K562 (cell line): ENCODE data around the gene GIGYF2. TPM values are rescaled to one million over a fixed set of nuclear protein-coding genes. Genes with fewer than 3 reads are reported as not detected.

Experiments
- DMBX1 ChIP-seq: fragments of 250-450 bp; sonication (Bioruptor Pico); IDR thresholded peaks from 2 replicates; pipeline ENCODE4 v1.8.0; 2022; ENCODE audit warnings: inconsistent platforms, mild to moderate bottlenecking, moderate library complexity, borderline replicate concordance
- ELF2 ChIP-seq: fragments of 250-450 bp; sonication (Bioruptor Pico); IDR thresholded peaks from 2 replicates; pipeline ENCODE4 v1.5.0; 2021; ENCODE audit warnings: mild to moderate bottlenecking
- GATA2 ChIP-seq: sonication (generic); formaldehyde crosslinking; IDR thresholded peaks from 2 replicates; pipeline ENCODE4 v1.4.0; 2020; ENCODE audit warnings: mild to moderate bottlenecking, missing genetic modification reagents
- KDM1A ChIP-seq, 2 experiments: fragments of 450-650 bp; IDR thresholded peaks; 2 replicates each; pipeline ENCODE4 v1.6.1; 2016; ENCODE audit warnings: mild to moderate bottlenecking in 2 of 2
- LCOR ChIP-seq: sonication (generic); formaldehyde crosslinking; IDR thresholded peaks from 2 replicates; pipeline ENCODE4 v1.8.0; 2022; ENCODE audit warnings: mild to moderate bottlenecking, missing genetic modification reagents
- MTA3 ChIP-seq: fragments of 450-650 bp; formaldehyde crosslinking; IDR thresholded peaks from 2 replicates; pipeline ENCODE4 v1.6.1; 2017; ENCODE audit warnings: mild to moderate bottlenecking, borderline replicate concordance
- NBN ChIP-seq: fragments of 450-650 bp; IDR thresholded peaks from 2 replicates; pipeline ENCODE4 v1.6.1; 2016; ENCODE audit warnings: low read depth, mild to moderate bottlenecking
- OTX1 ChIP-seq: fragments of 450-650 bp; formaldehyde crosslinking; IDR thresholded peaks from 2 replicates; pipeline ENCODE4 v1.4.0; 2022; ENCODE audit warnings: mild to moderate bottlenecking
- POLR3A ChIP-seq: IDR thresholded peaks from 2 replicates; pipeline ENCODE4 v1.6.1; 2011; ENCODE audit warnings: borderline replicate concordance, mild to moderate bottlenecking, moderate library complexity; ENCODE audit not compliant: insufficient read length, insufficient read depth; ENCODE audit errors: extremely low read depth
- RAD51 ChIP-seq: fragments of 450-650 bp; IDR thresholded peaks from 2 replicates; pipeline ENCODE4 v1.7.1; 2016; ENCODE audit warnings: low read depth, mild to moderate bottlenecking, borderline replicate concordance
- TARDBP ChIP-seq: fragments of 450-650 bp; IDR thresholded peaks from 2 replicates; pipeline ENCODE4 v1.6.1; 2016
- TEAD2 ChIP-seq: fragments of 450-650 bp; IDR thresholded peaks from 2 replicates; pipeline ENCODE4 v1.6.1; 2016; ENCODE audit warnings: missing genetic modification characterization, control low read depth, missing compliant biosample characterization
- polyA plus RNA-seq, 8 experiments: library from polyadenylated mRNA; depleted of rRNA in 4 of 8; stranded (reverse) in 5 of 8; unstranded in 3 of 8; fragments of >200 nt; fragmentation: Nextera tagmentation in 2 of 8; fragmentation: Illumina TruSeq in 1 of 8; extraction: Ambion mirVana in 2 of 8; extraction: Trizol in 1 of 8; gene quantifications; 2 replicates each; pipeline versions ENCODE4 v1.2.1 to v1.2.3, GENCODE V29; 2011 to 2014; ENCODE audit warnings: inconsistent platforms in 1 of 8, missing spikeins in 1 of 8
- total RNA-seq, 7 experiments: library from RNA; depleted of rRNA in 6 of 7; stranded (reverse); fragments of >200 nt in 6 of 7; fragmentation: Illumina TruSeq in 2 of 7; extraction: Trizol in 2 of 7; gene quantifications; 2 replicates each; pipeline versions ENCODE4 v1.2.1 to v1.2.3, GENCODE V29; 2011 to 2021; ENCODE audit warnings: low replicate concordance in 1 of 7
- TF ChIP-seq, protein P1 (sequence below), 2 experiments: fragments of 150-350 bp in 1 of 2; IDR thresholded peaks; 2 replicates each; pipeline ENCODE4 v1.6.1; 2012 to 2016; ENCODE audit warnings: low read depth in 2 of 2, low read length in 2 of 2, mild to moderate bottlenecking in 1 of 2, moderate library complexity in 1 of 2
- TF ChIP-seq, protein P2 (sequence below), 2 experiments: fragments of 450-650 bp; IDR thresholded peaks; 2 replicates each; pipeline ENCODE4 v1.6.1; 2016

GIGYF2 gene
- total and polyA plus RNA-seq, 9 of the 15 experiments (the other 6 are each of a cell fraction or from before 2014, with no cell fraction given) = 12.7 to 52.7 (median 34.9) TPM

DNA sequence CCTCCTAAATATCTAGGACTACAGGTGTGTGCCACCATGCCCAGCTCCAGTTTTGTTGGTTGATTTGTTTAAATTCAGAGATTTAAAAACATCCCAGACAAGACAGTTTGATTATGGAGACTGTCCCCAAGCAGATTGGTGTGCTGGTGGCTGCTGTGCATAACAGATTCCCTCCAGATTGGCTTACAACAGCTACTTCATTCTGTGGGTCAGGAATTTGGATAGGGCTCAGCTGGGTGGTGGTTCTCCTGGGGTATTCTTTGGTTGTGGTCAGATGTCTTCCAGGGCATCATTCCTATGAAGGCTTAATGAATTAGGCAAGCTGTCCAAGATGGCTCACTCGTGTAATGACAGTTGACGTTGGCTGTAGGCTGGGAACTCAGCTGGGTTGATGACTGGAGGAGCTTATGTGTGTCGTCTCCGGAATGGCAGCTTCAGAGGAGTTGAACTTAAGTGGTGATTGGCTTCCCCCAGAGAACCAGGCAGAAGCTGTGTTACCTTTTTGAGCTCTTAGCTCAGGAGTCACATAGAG is 162.3 kb downstream of the GIGYF2 start (continued):
- TF ChIP-seq DMBX1 (CRISPR knock-in tag) (no peak), MTA3 (no peak), GATA2 (CRISPR knock-in tag) (no peak), ELF2 (CRISPR knock-in tag) (no peak), OTX1 (CRISPR knock-in tag) (no peak), TEAD2 (tag) (no peak), LCOR (no peak), RAD51 (no peak), TARDBP (no peak), NBN (no peak), POLR3A (no peak), KDM1A (IDR thresholded peaks at IDR 0.05) (no peak)
- TF ChIP-seq, protein P1, sequence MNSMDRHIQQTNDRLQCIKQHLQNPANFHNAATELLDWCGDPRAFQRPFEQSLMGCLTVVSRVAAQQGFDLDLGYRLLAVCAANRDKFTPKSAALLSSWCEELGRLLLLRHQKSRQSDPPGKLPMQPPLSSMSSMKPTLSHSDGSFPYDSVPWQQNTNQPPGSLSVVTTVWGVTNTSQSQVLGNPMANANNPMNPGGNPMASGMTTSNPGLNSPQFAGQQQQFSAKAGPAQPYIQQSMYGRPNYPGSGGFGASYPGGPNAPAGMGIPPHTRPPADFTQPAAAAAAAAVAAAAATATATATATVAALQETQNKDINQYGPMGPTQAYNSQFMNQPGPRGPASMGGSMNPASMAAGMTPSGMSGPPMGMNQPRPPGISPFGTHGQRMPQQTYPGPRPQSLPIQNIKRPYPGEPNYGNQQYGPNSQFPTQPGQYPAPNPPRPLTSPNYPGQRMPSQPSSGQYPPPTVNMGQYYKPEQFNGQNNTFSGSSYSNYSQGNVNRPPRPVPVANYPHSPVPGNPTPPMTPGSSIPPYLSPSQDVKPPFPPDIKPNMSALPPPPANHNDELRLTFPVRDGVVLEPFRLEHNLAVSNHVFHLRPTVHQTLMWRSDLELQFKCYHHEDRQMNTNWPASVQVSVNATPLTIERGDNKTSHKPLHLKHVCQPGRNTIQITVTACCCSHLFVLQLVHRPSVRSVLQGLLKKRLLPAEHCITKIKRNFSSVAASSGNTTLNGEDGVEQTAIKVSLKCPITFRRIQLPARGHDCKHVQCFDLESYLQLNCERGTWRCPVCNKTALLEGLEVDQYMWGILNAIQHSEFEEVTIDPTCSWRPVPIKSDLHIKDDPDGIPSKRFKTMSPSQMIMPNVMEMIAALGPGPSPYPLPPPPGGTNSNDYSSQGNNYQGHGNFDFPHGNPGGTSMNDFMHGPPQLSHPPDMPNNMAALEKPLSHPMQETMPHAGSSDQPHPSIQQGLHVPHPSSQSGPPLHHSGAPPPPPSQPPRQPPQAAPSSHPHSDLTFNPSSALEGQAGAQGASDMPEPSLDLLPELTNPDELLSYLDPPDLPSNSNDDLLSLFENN (IDR thresholded peaks at IDR 0.05; ENCODE audit: low read depth in 2 of 2, low read length in 2 of 2) = no peak
- TF ChIP-seq, protein P2, sequence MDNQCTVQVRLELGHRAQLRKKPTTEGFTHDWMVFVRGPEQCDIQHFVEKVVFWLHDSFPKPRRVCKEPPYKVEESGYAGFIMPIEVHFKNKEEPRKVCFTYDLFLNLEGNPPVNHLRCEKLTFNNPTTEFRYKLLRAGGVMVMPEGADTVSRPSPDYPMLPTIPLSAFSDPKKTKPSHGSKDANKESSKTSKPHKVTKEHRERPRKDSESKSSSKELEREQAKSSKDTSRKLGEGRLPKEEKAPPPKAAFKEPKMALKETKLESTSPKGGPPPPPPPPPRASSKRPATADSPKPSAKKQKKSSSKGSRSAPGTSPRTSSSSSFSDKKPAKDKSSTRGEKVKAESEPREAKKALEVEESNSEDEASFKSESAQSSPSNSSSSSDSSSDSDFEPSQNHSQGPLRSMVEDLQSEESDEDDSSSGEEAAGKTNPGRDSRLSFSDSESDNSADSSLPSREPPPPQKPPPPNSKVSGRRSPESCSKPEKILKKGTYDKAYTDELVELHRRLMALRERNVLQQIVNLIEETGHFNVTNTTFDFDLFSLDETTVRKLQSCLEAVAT (IDR thresholded peaks at IDR 0.05) = no peak
